Stomach (tissue), 4 donors: ENCODE measurements around the gene PDXDC1.
"Not testable (repeated sequence)": the region's sequence is repeated elsewhere in the genome, so short reads cannot be mapped to it uniquely, and the experiment has no call there.

ENCODE experiments used
- CTCF ChIP-seq, 7 experiments: fragments of 450-650 bp in 4 of 7; fragments of 200-600 bp in 3 of 7; sonication (generic) in 3 of 7; IDR thresholded peaks; one replicate each; pipeline ENCODE4 v1.5.1; 2016 to 2019; ENCODE audit warnings: antibody characterized with exemption in 7 of 7, control low read depth in 2 of 7, mild to moderate bottlenecking in 1 of 7
- EP300 ChIP-seq: sonication (generic); formaldehyde crosslinking; IDR thresholded peaks from one replicate; pipeline ENCODE4 v1.6.1; 2017; ENCODE audit warnings: antibody characterized with exemption
- POLR2A ChIP-seq, 4 donors: fragments of 450-650 bp; IDR thresholded peaks; one replicate each; pipeline ENCODE4 v1.6.1; 2016; ENCODE audit warnings: antibody characterized with exemption in 4 of 4, control low read depth in 2 of 4, mild to moderate bottlenecking in 1 of 4, moderate library complexity in 1 of 4

GRCh38 chr16:14998300-14998699 lies 23.5 kb downstream of the PDXDC1 start:
- TF ChIP-seq POLR2A (IDR thresholded peaks at IDR 0.05); CTCF (IDR thresholded peaks at IDR 0.05); EP300: not testable (repeated sequence)
